GM18861 (cell line): ENCODE measurements around the gene C1QBP.
"Not testable (repeated sequence)": the region's sequence is repeated elsewhere in the genome, so short reads cannot be mapped to it uniquely, and the experiment has no call there.

Experiments used
- ATAC-seq: cut with Tn5 transposase; IDR thresholded peaks from one replicate; pipeline ENCODE4 v1.9.1; 2021; ENCODE audit not compliant: unreplicated experiment

C1QBP gene

GRCh38 chr17:5438716-5439445, at the start of gene C1QBP:
C1QBP (minus strand) TSS chr17:5439155; CDS start chr17:5439073, 82 bp downstream.
- peak; percentile 71 for ATAC-seq

- no peak for ATAC-seq
Observed at GRCh38 chr17:5488752-5489151, 49.8 kb upstream of the C1QBP start.

GRCh38 chr17:5486206-5487124, 47.5 kb upstream of the C1QBP start, which contains the start of gene MIS12:
MIS12 (plus strand) TSS chr17:5486566; CDS start chr17:5488863, 2,297 bp downstream.
- ATAC-seq, result peak; percentile 56

- ATAC-seq, result peak; percentile 26
Observed at GRCh38 chr17:5485270-5486205, 46.6 kb upstream of the C1QBP start, which contains the start of gene DERL2. DERL2 (minus strand) TSS chr17:5486178; CDS start chr17:5486161, 17 bp downstream.

- ATAC-seq, result no peak
Observed at GRCh38 chr17:5481451-5481850, 42.5 kb upstream of the C1QBP start.

- ATAC-seq, result no peak
Observed at GRCh38 chr17:5480962-5481361, 42.0 kb upstream of the C1QBP start.

GRCh38 chr17:5478992-5479391, 40.0 kb upstream of the C1QBP start:
- no peak for ATAC-seq

- ATAC-seq, result no peak
Observed at GRCh38 chr17:5473906-5474305, 35.0 kb upstream of the C1QBP start.

- no peak for ATAC-seq
Observed at GRCh38 chr17:5472511-5472910, 33.6 kb upstream of the C1QBP start.

GRCh38 chr17:5468075-5468473, 29.1 kb upstream of the C1QBP start:
- no peak for ATAC-seq

GRCh38 chr17:5467416-5467815, 28.5 kb upstream of the C1QBP start:
- ATAC-seq, result no peak

GRCh38 chr17:5466295-5466694, 27.3 kb upstream of the C1QBP start:
- no peak for ATAC-seq

GRCh38 chr17:5464717-5465507, 26.0 kb upstream of the C1QBP start:
- ATAC-seq, result no peak

GRCh38 chr17:5446786-5447185, 7.8 kb upstream of the C1QBP start:
- no peak for ATAC-seq

GRCh38 chr17:5444209-5444608, 5.3 kb upstream of the C1QBP start:
- no peak for ATAC-seq

GRCh38 chr17:5443728-5444127, 4.8 kb upstream of the C1QBP start:
- no peak for ATAC-seq

GRCh38 chr17:5439446-5439764, 450 bp upstream of the C1QBP start:
- no peak for ATAC-seq

GRCh38 chr17:5437721-5438317, 1.1 kb downstream of the C1QBP start:
- ATAC-seq, result no peak

- not testable (repeated sequence) for ATAC-seq
Observed at GRCh38 chr17:5435781-5436315, 3.1 kb downstream of the C1QBP start.
